DND-41 (cell line): Measurements from ENCODE around the gene KCNS3.

ENCODE experiments used
- ATAC-seq: fragments of 200-7000 bp; cut with Tn5 transposase; 3 replicates; pipeline ENCODE4 v1.9.1; 2021; ENCODE audit warnings: low read depth; ENCODE audit not compliant: insufficient read depth
- DNase-seq: peaks from one replicate; pipeline ENCODE4 v3.0.0-alpha.2; 2020
- H2AFZ ChIP-seq: 2 replicates; pipeline ENCODE4 v1.6.0; 2012; ENCODE audit warnings: low read depth, low read length
- H3K27ac ChIP-seq: 2 replicates; pipeline ENCODE4 v1.5.1; 2012; ENCODE audit warnings: low read length, inconsistent platforms
- H3K27me3 ChIP-seq: fragments of 200-600 bp; sonication (generic); 2 replicates; pipeline ENCODE4 v1.6.0; 2012; ENCODE audit warnings: low read length, mild to moderate bottlenecking, inconsistent platforms; ENCODE audit not compliant: insufficient read depth, poor library complexity
- H3K36me3 ChIP-seq: 2 replicates; pipeline ENCODE4 v1.5.1; 2012; ENCODE audit warnings: low read length, inconsistent platforms; ENCODE audit not compliant: insufficient read depth
- H3K4me1 ChIP-seq: 2 replicates; pipeline ENCODE4 v1.5.1; 2012; ENCODE audit warnings: mild to moderate bottlenecking, low read length; ENCODE audit not compliant: insufficient read depth
- H3K4me2 ChIP-seq: 2 replicates; pipeline ENCODE4 v1.6.0; 2012; ENCODE audit warnings: mild to moderate bottlenecking, moderate library complexity, low read length, inconsistent platforms; ENCODE audit not compliant: insufficient read depth
- H3K4me3 ChIP-seq, 2 experiments: fragments of 200-600 bp in 1 of 2; shearing (Covaris generic) in 1 of 2; 2 replicates each; pipeline ENCODE4 v1.5.1; 2012 to 2016; ENCODE audit warnings: inconsistent platforms in 2 of 2, low read length in 2 of 2, mild to moderate bottlenecking in 2 of 2, low read depth in 1 of 2, moderate library complexity in 1 of 2
- H3K79me2 ChIP-seq: 2 replicates; pipeline ENCODE4 v1.6.0; 2012; ENCODE audit warnings: low read length, inconsistent platforms; ENCODE audit not compliant: insufficient read depth
- H3K9ac ChIP-seq: 2 replicates; pipeline ENCODE4 v1.6.0; 2012; ENCODE audit warnings: low read depth, mild to moderate bottlenecking, inconsistent platforms, low read length, moderate library complexity
- H3K9me3 ChIP-seq: 2 replicates; pipeline ENCODE4 v1.5.1; 2012; ENCODE audit warnings: low read length, moderate library complexity, mild to moderate bottlenecking, inconsistent platforms; ENCODE audit not compliant: insufficient read depth, severe bottlenecking
- H4K20me1 ChIP-seq: 2 replicates; pipeline ENCODE4 v1.6.0; 2012; ENCODE audit warnings: low read length; ENCODE audit not compliant: insufficient read depth
- CTCF ChIP-seq: IDR thresholded peaks from 2 replicates; pipeline ENCODE4 v1.5.1; 2012; ENCODE audit warnings: borderline replicate concordance, low read length, moderate library complexity, mild to moderate bottlenecking; ENCODE audit not compliant: poor library complexity, severe bottlenecking; ENCODE audit errors: extremely low read depth
- EZH2 ChIP-seq: IDR thresholded peaks from 3 replicates; pipeline ENCODE4 v1.6.1; 2012; ENCODE audit warnings: borderline replicate concordance, low read depth, mild to moderate bottlenecking, moderate library complexity, low read length, inconsistent platforms; ENCODE audit not compliant: severe bottlenecking

Gene KCNS3

DNA sequence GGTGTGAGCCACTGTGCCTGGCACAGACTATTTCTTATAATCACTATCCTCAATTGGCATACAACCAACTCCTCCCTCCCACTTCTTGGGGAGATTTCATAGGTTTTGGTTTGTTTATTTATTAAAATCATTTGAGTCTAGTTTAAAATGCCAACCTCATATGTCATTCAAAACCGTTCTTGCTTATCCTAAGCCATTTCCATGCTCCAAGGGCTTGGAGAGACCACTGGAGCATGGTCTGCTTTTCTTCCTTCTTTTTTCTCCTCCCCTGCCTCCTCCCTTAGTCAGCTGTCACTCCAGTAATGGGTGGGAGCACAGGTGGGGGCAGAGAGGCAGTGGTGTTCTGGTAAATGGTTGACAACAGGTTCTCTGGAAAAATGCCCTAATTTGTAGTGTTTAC lies 20.4 kb upstream of the KCNS3 start:
- no peak for DNase-seq
- no peaks in the 10 kb centered on the region for H3K79me2 ChIP-seq
- peaks cover 10% of the 10 kb centered on the region for H3K27me3 ChIP-seq
- H4K20me1 ChIP-seq = no peaks in the 10 kb centered on the region
- ATAC-seq = no peak
- no peak overlapping the region for H2AFZ ChIP-seq
- H3K36me3 ChIP-seq = no peaks in the 10 kb centered on the region
- no peaks in the 10 kb centered on the region for H3K4me1 ChIP-seq
- H3K9me3 ChIP-seq = no peaks in the 10 kb centered on the region
- no peak overlapping the region for H3K4me3 ChIP-seq
- H3K27ac ChIP-seq = no peak overlapping the region
- TF ChIP-seq CTCF (no peak), EZH2 (no peak)
- H3K4me2 ChIP-seq = no peak overlapping the region
- H3K9ac ChIP-seq = no peak overlapping the region

- Histone ChIP-seq H3K27me3 (no peaks in the 10 kb centered on the region), H3K9ac (no peak overlapping the region), H3K4me2 (no peak overlapping the region), H4K20me1 (no peaks in the 10 kb centered on the region), H2AFZ (no peak overlapping the region), H3K79me2 (no peaks in the 10 kb centered on the region), H3K4me1 (no peaks in the 10 kb centered on the region), H3K27ac (no peak overlapping the region), H3K36me3 (no peaks in the 10 kb centered on the region), H3K4me3 (no peak overlapping the region), H3K9me3 (no peaks in the 10 kb centered on the region)
- no peak for ATAC-seq
- TF ChIP-seq EZH2 (no peak), CTCF (no peak)
- DNase-seq = no peak
Observed at GRCh38 chr2:17863539-17863938, 14.9 kb upstream of the KCNS3 start.

DNA sequence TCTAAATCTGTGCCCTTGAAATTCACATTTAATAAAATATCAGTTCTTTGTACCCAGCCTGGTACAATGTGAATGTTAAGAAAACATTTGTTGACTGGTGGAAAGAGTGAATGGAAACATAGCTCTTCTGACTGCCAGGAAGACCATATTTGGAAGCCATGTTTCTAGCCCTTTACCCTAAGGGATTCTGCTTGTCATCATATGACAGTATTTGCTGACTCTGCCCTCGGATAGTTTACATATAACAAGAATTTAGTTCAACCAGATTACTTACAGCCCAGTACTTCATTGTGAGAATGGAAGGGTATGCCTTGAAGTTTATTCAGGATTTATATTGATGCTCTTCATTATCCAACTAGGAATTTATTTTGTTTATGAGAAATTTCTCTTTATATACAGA lies 13.8 kb upstream of the KCNS3 start:
- Histone ChIP-seq H3K36me3 (no peaks in the 10 kb centered on the region), H3K4me2 (no peak overlapping the region), H3K79me2 (no peaks in the 10 kb centered on the region), H3K27me3 (no peaks in the 10 kb centered on the region), H3K9ac (no peak overlapping the region), H4K20me1 (no peaks in the 10 kb centered on the region), H3K4me3 (no peak overlapping the region), H2AFZ (no peak overlapping the region), H3K9me3 (no peaks in the 10 kb centered on the region), H3K4me1 (no peaks in the 10 kb centered on the region), H3K27ac (no peak overlapping the region)
- ATAC-seq (no peak), DNase-seq (no peak)
- TF ChIP-seq EZH2 (no peak), CTCF (no peak)

DNA sequence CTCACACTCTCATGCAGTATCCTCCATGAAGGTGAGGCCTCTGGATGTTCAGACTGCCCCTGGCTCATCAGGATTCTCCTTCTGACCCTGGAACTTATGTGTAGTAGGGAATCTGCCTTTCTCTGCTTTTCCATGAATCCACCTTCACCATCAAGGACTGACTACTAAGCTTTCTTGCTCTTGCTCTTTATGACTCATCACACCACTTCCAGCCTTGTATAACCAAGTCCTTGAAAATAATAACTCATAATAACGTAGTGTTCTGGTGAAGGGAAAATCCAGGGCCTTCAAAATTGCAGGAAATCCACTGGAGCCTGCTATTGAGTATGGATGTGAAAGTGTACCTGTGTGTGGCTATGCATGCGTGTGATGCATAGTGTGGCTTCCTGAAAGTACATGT lies 11.3 kb upstream of the KCNS3 start:
- Histone ChIP-seq H3K9ac (no peak overlapping the region), H3K36me3 (no peaks in the 10 kb centered on the region), H3K4me2 (no peak overlapping the region), H3K9me3 (no peaks in the 10 kb centered on the region), H3K27ac (no peak overlapping the region), H3K27me3 (no peaks in the 10 kb centered on the region), H2AFZ (no peak overlapping the region), H3K79me2 (no peaks in the 10 kb centered on the region), H3K4me1 (no peaks in the 10 kb centered on the region), H4K20me1 (no peaks in the 10 kb centered on the region), H3K4me3 (no peak overlapping the region)
- DNase-seq (no peak), ATAC-seq (no peak)
- TF ChIP-seq EZH2 = no peak
- TF ChIP-seq CTCF = no peak
